Esophagus muscularis mucosa (tissue), 3 donors: ENCODE measurements around the gene ISG20L2.

ENCODE experiments used
- POLR2A ChIP-seq: fragments of 450-650 bp; IDR thresholded peaks from one replicate; pipeline ENCODE4 v1.6.1; 2017; ENCODE audit warnings: antibody characterized with exemption, moderate library complexity, mild to moderate bottlenecking, low read depth
- POLR2AphosphoS5 ChIP-seq, 2 donors: sonication (generic); formaldehyde crosslinking; IDR thresholded peaks; one replicate each; pipeline ENCODE4 v1.6.1; 2017; ENCODE audit warnings: antibody characterized with exemption in 2 of 2
- TF ChIP-seq, protein P1 (sequence below), 3 experiments: fragments of 200-600 bp in 2 of 3; fragments of 450-650 bp in 1 of 3; sonication (generic) in 2 of 3; IDR thresholded peaks; one replicate each; pipeline ENCODE4 v1.5.1; 2017 to 2019; ENCODE audit warnings: antibody characterized with exemption in 3 of 3, mild to moderate bottlenecking in 2 of 3, moderate library complexity in 1 of 3

DNA sequence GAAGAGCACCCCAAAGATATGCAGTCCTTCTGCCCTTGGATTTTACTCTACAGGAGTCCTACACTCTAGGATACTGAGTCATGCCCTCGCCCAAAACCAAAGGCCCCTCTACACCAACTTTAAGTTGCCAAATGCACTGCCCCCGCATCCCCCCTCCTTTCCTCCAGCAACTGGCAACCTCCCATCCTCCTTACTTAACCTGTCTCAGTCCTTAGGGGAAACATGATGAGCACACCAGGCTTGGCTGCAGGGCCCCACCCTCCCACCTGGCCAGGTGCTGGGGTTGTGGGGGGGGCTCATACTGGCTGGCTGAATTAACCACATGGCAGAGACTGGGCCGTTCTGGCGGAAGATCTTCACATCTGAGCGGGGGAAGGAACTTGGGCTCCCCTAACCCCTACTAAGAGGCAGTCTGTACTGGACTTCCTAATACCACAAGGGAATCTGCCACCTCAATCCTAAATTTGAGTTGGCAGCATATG lies 21.7 kb upstream of the ISG20L2 start:
- no peak for TF ChIP-seq POLR2A
- TF ChIP-seq, protein P1, sequence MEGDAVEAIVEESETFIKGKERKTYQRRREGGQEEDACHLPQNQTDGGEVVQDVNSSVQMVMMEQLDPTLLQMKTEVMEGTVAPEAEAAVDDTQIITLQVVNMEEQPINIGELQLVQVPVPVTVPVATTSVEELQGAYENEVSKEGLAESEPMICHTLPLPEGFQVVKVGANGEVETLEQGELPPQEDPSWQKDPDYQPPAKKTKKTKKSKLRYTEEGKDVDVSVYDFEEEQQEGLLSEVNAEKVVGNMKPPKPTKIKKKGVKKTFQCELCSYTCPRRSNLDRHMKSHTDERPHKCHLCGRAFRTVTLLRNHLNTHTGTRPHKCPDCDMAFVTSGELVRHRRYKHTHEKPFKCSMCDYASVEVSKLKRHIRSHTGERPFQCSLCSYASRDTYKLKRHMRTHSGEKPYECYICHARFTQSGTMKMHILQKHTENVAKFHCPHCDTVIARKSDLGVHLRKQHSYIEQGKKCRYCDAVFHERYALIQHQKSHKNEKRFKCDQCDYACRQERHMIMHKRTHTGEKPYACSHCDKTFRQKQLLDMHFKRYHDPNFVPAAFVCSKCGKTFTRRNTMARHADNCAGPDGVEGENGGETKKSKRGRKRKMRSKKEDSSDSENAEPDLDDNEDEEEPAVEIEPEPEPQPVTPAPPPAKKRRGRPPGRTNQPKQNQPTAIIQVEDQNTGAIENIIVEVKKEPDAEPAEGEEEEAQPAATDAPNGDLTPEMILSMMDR (IDR thresholded peaks at IDR 0.05), result no peak
- no peak for TF ChIP-seq POLR2AphosphoS5 (IDR thresholded peaks at IDR 0.05)
